Measurements from ENCODE around the gene MAFG.
A peak's percentile ranks its signal among the peaks of the same experiment; 100 is the strongest.

Gene MAFG

GRCh38 chr17:81911969-81912368 lies 15.6 kb downstream of the MAFG start:
- no peak overlapping the region for H3K4me3 ChIP-seq (ENCODE audit: insufficient read length, low read depth)
- H3K36me3 ChIP-seq (ENCODE audit: insufficient read depth, insufficient read length, low read length) = peaks cover 73% of the 10 kb centered on the region
- TF ChIP-seq SUZ12 (IDR thresholded peaks at IDR 0.05; ENCODE audit: extremely low read depth, insufficient read depth, insufficient read length) = no peak
- TF ChIP-seq ZNF274 (IDR thresholded peaks at IDR 0.05; ENCODE audit: low read depth, low read length) = no peak
- no peak for TF ChIP-seq YY1 (IDR thresholded peaks at IDR 0.05; ENCODE audit: insufficient read depth, insufficient read length)
- peak overlapping the region; percentile 8 for H3K9ac ChIP-seq (ENCODE audit: insufficient read length, low read depth)
- H3K9me3 ChIP-seq (ENCODE audit: insufficient read depth, low read length) = no peaks in the 10 kb centered on the region
- peaks cover 10% of the 10 kb centered on the region for H3K27me3 ChIP-seq (ENCODE audit: insufficient read depth, insufficient read length)
- no peak for DNase-seq (ENCODE audit: low read depth, low spot score)
- peaks cover 16% of the 10 kb centered on the region for H3K4me1 ChIP-seq (ENCODE audit: insufficient read depth, insufficient read length)

GRCh38 chr17:81911277-81911961 lies 16.1 kb downstream of the MAFG start, which contains the start of gene PCYT2:
TSS of gene PCYT2 (minus strand) at chr17:81911399. CDS start at chr17:81911355, 44 bp downstream.
- peaks cover 78% of the 10 kb centered on the region for H3K36me3 ChIP-seq (ENCODE audit: insufficient read depth, insufficient read length, low read length)
- H3K4me3 ChIP-seq (ENCODE audit: insufficient read length, low read depth) = peak within 1 kb of the TSS; percentile 90
- H3K4me1 ChIP-seq (ENCODE audit: insufficient read depth, insufficient read length) = peaks cover 14% of the 10 kb centered on the region
- TF ChIP-seq YY1 (IDR thresholded peaks at IDR 0.05; ENCODE audit: insufficient read depth, insufficient read length) (no peak), ZNF274 (IDR thresholded peaks at IDR 0.05; ENCODE audit: low read depth, low read length) (no peak), SUZ12 (IDR thresholded peaks at IDR 0.05; ENCODE audit: extremely low read depth, insufficient read depth, insufficient read length) (no peak)
- H3K27me3 ChIP-seq (ENCODE audit: insufficient read depth, insufficient read length) = peaks cover 10% of the 10 kb centered on the region
- H3K9ac ChIP-seq (ENCODE audit: insufficient read length, low read depth) = peak within 1 kb of the TSS; percentile 91
- H3K9me3 ChIP-seq (ENCODE audit: insufficient read depth, low read length) = no peaks in the 10 kb centered on the region
- DNase-seq (ENCODE audit: low read depth, low spot score) = peak; percentile 57

GRCh38 chr17:81910840-81911276 lies 16.7 kb downstream of the MAFG start:
- peaks cover 78% of the 10 kb centered on the region for H3K36me3 ChIP-seq (ENCODE audit: insufficient read depth, insufficient read length, low read length)
- H3K9ac ChIP-seq (ENCODE audit: insufficient read length, low read depth) = peak overlapping the region; percentile 91

GRCh38 chr17:81909966-81910839 lies 17.3 kb downstream of the MAFG start:
- no peak for DNase-seq (ENCODE audit: low read depth, low spot score)
- Histone ChIP-seq H3K27me3 (ENCODE audit: insufficient read depth, insufficient read length) (peaks cover 10% of the 10 kb centered on the region), H3K4me3 (ENCODE audit: insufficient read length, low read depth) (peak overlapping the region; percentile 90), H3K9ac (ENCODE audit: insufficient read length, low read depth) (peak overlapping the region; percentile 91), H3K36me3 (ENCODE audit: insufficient read depth, insufficient read length, low read length) (peaks cover 78% of the 10 kb centered on the region), H3K9me3 (ENCODE audit: insufficient read depth, low read length) (no peaks in the 10 kb centered on the region), H3K4me1 (ENCODE audit: insufficient read depth, insufficient read length) (peaks cover 14% of the 10 kb centered on the region)
- TF ChIP-seq SUZ12 (IDR thresholded peaks at IDR 0.05; ENCODE audit: extremely low read depth, insufficient read depth, insufficient read length) (no peak), YY1 (IDR thresholded peaks at IDR 0.05; ENCODE audit: insufficient read depth, insufficient read length) (no peak), ZNF274 (IDR thresholded peaks at IDR 0.05; ENCODE audit: low read depth, low read length) (no peak)

More at GRCh38 chr17:81910840-81911276, 16.7 kb downstream of the MAFG start:
- TF ChIP-seq YY1 (IDR thresholded peaks at IDR 0.05; ENCODE audit: insufficient read depth, insufficient read length) (no peak), ZNF274 (IDR thresholded peaks at IDR 0.05; ENCODE audit: low read depth, low read length) (no peak), SUZ12 (IDR thresholded peaks at IDR 0.05; ENCODE audit: extremely low read depth, insufficient read depth, insufficient read length) (no peak)
- no peak for DNase-seq (ENCODE audit: low read depth, low spot score)
- Histone ChIP-seq H3K4me3 (ENCODE audit: insufficient read length, low read depth) (peak overlapping the region; percentile 90), H3K27me3 (ENCODE audit: insufficient read depth, insufficient read length) (peaks cover 10% of the 10 kb centered on the region), H3K4me1 (ENCODE audit: insufficient read depth, insufficient read length) (peaks cover 14% of the 10 kb centered on the region), H3K9me3 (ENCODE audit: insufficient read depth, low read length) (no peaks in the 10 kb centered on the region)

GRCh38 chr17:81909231-81909630 lies 18.3 kb downstream of the MAFG start:
- Histone ChIP-seq H3K36me3 (ENCODE audit: insufficient read depth, insufficient read length, low read length) (peaks cover 78% of the 10 kb centered on the region), H3K9me3 (ENCODE audit: insufficient read depth, low read length) (no peaks in the 10 kb centered on the region), H3K9ac (ENCODE audit: insufficient read length, low read depth) (peak overlapping the region; percentile 91), H3K4me1 (ENCODE audit: insufficient read depth, insufficient read length) (peaks cover 14% of the 10 kb centered on the region), H3K4me3 (ENCODE audit: insufficient read length, low read depth) (no peak overlapping the region), H3K27me3 (ENCODE audit: insufficient read depth, insufficient read length) (peaks cover 10% of the 10 kb centered on the region)
- DNase-seq (ENCODE audit: low read depth, low spot score) = no peak
- no peak for TF ChIP-seq SUZ12 (IDR thresholded peaks at IDR 0.05; ENCODE audit: extremely low read depth, insufficient read depth, insufficient read length)
- TF ChIP-seq ZNF274 (IDR thresholded peaks at IDR 0.05; ENCODE audit: low read depth, low read length) = no peak
- no peak for TF ChIP-seq YY1 (IDR thresholded peaks at IDR 0.05; ENCODE audit: insufficient read depth, insufficient read length)

GRCh38 chr17:81908793-81909192 lies 18.7 kb downstream of the MAFG start:
- Histone ChIP-seq H3K36me3 (ENCODE audit: insufficient read depth, insufficient read length, low read length) (peaks cover 77% of the 10 kb centered on the region), H3K4me3 (ENCODE audit: insufficient read length, low read depth) (no peak overlapping the region), H3K9me3 (ENCODE audit: insufficient read depth, low read length) (no peaks in the 10 kb centered on the region), H3K4me1 (ENCODE audit: insufficient read depth, insufficient read length) (peaks cover 17% of the 10 kb centered on the region), H3K27me3 (ENCODE audit: insufficient read depth, insufficient read length) (peaks cover 10% of the 10 kb centered on the region), H3K9ac (ENCODE audit: insufficient read length, low read depth) (no peak overlapping the region)
- DNase-seq (ENCODE audit: low read depth, low spot score) = no peak
- no peak for TF ChIP-seq YY1 (IDR thresholded peaks at IDR 0.05; ENCODE audit: insufficient read depth, insufficient read length)
- no peak for TF ChIP-seq SUZ12 (IDR thresholded peaks at IDR 0.05; ENCODE audit: extremely low read depth, insufficient read depth, insufficient read length)
- TF ChIP-seq ZNF274 (IDR thresholded peaks at IDR 0.05; ENCODE audit: low read depth, low read length) = no peak

Measured in NT2/D1 (cell line).